ENCODE data around the gene LCP1.
A peak's percentile ranks its signal among the peaks of the same experiment; 100 is the strongest.
"Not testable (repeated sequence)": the region's sequence is repeated elsewhere in the genome, so short reads cannot be mapped to it uniquely, and the experiment has no call there.

The LCP1 gene

DNA sequence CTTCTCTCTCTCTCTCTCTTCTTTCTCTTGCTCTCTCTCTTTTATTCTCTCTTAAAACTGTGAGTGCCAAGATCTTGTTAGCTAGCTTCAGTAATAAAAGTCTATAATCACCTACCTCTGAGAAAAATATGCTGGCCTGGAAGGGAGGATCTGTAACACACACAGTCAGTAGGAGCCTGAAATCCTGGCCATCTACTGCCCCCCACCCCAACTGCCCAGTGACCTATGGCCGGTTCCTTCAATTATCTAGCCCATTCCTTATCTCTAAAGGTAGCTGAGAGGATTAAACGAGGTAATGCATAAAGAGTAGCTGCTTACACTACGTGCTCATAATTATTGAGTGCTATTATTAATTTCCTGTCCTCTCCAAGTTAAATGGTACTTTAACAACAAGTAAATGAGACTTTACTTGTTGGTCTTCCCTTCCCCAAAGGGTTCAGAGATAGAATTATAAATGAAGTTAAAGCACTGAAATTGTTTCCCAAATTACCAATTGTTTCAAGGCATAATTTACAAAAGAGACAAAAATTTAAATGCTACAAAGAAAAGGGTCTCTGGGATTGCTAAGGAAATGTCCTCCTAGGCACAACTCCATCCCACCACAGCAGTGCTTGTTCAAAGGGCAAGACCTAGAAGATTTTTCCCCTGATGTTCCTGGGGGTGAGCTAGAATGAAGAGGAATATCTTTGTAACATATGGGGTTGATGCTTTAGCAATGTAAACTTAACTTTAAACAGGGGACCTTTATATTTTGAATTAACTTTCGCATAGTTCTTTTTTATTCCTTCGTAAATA lies 1.8 kb downstream of the LCP1 start:
- no peak for DNase-seq

DNA sequence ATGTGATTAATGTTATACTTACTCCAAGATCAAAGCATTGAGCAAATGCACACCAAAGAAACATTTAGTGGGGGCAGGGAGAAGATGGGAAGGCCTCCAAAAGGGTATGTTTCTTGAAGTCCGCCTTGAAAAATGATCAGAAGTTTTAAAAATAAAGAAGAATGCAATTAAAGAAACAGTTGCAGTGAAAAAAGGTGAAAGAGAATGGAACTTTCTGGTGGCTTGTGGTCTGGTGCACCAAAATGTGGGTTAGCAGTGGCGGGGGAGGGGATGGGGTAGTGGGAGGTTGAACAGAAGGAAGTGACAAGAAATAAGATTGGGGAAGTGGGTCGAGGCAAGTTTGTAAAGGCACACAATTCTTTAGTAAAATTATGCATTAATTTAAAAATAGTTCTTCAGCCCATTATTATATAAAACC lies 2.5 kb downstream of the LCP1 start:
- peak; percentile 75 to 80 for DNase-seq

DNA sequence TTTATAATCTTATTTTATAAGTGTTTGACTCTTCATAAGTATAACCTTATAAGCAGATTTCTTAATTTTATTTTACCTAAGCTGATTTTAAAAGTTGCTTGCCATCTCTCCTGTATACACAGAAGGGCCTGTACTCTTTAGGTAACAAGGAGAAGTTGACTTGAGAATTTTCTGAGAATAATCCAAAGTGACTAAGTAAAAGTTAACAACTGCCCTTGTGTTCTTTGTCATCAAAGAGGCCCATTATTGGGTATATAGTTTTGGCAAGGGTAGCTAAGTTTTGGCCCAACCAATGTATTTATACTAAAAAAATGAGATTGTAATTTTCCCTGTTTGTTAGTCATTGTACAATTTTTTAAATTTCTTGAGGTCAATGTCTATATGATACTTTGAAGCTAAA lies 3.2 kb downstream of the LCP1 start:
- DNase-seq: no peak

DNA sequence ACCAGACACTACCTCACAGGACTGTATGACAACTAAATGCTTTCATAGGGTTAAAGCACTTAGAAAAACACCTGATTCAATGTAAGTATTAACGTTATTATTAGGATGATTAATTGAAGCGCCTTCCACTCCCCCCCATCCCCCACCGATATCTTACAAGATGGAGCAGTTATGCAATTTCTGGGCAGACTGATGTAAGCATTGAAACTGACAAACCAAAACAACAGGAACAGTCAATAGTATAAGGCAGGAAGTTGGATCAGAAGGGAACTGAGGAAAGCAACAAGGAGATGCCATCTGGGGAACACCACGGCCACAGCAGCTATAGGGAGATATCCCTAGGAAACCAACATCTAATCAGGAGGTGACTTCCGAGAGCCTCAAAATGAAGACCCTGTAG lies 3.8 kb downstream of the LCP1 start:
- DNase-seq: no peak

DNA sequence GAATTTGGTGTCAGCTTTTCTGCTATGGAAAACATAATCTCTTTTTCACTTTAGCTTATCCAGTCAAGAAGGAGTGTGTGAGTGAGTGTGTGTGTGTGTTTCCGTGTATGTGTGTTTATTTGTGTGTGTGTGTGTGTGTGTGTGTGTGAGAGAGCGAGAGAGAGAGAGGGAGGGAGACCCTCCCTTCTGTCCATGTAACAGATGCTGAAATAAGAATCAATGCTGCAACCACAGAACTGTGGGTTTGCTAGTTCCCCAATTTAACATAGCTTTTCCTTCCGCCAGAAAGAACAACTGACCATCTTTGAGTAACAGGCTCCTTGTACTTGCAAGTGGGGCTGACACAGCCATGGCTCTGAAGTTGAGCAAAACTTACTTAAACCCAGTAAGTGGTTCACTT lies 5.2 kb downstream of the LCP1 start:
- peak; percentile 57 to 65 for DNase-seq

DNA sequence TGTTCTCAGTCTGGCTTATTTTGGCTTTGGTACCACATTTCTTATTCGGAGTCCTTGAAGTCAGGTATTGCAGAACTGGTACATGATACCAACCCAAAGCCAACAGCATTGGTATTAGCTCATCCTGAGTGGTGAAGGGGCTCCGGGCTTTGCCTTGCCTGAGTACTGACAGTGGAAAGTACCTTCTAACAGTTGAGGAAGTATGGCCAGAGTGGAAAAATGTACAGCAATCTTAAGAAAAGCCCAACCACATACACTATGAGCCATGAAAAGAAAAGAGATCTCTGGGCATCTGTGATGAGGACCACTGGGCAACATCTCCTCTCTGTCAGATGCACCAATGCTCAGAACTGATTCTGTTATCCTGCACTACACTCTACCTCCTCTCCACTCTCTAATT lies 8.3 kb downstream of the LCP1 start:
- peak; percentile 41 to 63 for DNase-seq

DNA sequence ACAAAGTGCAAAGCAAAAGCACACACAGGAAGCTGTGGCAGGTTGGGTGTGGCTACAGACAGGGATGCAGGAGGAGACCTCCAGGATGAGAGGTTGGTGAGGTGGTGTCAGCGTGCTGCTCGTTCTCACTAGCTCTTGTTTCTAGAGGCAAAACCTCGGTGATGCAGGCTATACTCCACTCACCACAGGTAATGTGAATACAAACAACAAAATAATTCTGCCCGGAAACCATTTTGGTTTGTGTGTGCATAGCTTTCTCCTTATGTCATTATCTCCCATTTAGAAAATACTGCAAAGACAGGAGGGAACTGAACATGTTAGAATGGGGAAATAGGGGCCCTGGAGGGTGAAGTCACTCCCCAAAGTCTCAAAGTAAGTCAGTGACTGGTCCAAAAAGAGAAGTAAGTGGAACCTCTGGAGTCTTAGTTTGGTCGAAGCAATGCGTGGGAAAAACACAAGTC lies 9.4 kb downstream of the LCP1 start:
- peak; percentile 50 to 75 for DNase-seq

DNA sequence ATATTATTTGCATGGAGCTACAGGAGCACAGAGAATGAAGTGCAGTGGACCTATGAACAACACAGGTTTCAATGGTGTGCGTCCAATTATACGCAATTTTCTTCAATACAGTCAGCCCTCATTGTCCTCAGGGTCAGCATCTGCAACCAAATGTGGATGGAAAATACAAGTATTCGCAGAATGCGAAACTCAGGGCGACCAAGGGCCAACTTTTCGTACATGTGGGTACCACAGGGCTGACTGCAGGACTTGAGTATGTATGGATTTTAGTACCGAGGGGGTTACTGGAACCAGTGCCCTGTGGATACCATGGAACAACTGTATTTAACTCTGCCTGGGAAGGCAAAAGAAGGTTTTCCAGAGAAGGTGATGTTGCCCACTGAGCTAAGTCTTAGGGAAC lies 10.2 kb downstream of the LCP1 start:
- no peak for DNase-seq

DNA sequence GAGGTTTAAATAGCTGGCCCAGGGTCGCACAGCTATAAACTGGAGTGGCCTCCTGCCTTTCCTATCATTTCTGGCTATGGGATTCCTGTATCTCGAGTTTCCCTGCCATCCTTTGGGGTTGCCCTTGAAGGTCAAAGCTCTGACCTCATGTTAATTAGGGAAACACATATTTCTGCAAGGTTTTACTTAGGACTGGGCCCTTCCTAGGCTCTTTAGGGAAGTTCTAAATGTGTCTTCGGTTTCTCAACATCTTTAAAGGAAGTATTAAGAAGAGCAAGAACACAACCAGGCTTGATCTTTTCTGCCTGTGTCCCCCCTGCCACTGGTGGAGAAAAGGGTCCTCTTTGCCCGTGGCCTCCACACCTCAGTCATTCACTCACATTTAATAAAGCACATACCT lies 10.8 kb downstream of the LCP1 start:
- DNase-seq: no peak

DNA sequence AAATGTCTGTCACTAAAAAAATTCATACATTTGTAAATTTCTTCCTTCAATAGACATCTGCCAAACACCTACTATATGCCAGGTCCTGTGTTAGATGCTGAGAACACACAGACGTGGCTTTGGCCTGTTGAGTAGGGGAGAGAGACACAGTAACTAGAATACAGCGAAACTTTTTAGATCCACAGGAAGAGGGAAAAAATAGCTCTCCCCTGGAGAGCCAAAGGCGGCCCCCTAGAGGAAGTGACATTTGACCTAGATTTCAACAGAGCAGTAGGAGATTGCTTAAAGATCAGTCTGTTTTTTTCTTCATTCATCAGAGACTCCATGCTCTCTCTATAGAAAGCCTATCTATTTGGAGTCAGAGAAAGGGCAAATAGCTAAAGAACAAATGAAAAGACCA lies 11.3 kb downstream of the LCP1 start:
- peak in 1 of 2 donors; percentile 68 for DNase-seq

DNA sequence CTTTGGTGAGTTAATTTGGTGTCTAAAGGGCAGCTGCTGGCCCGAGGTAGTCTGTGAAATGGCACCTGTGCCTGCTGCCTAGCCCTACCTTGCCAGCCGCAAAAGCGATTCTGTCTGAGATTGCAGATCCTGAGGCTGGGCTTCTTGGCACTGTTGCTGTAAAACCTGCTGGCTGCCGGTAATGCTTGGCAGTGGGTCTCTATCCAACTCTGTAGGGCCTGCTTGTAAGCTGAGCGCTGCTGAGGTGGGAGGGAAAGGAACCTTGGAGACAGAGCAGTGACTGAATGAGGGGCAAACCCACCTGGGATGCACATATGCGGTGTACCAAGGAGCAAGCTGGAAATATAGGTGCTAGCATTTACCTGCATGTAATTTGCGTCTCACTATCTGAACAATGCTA lies 11.7 kb downstream of the LCP1 start:
- peak in 1 of 2 donors; percentile 52 for DNase-seq

DNA sequence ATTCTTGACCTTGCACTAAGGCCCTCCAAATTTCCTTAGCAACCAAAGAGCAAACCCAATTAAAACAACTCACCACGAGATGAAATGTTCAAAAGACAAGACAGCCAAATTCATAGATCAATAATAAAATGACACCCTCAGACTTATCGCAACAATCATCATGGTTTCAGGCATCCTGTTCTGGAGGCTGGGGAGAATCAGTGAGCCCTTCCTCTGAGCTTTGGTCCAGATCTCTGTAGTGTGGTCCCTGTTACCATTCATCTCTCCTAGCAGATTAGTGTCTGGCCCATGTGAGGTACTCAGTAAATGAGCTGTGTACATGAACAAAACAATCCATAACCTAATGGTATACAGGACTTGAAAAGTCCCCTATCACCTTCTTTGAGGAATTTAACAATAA lies 12.2 kb downstream of the LCP1 start:
- no peak for DNase-seq

DNA sequence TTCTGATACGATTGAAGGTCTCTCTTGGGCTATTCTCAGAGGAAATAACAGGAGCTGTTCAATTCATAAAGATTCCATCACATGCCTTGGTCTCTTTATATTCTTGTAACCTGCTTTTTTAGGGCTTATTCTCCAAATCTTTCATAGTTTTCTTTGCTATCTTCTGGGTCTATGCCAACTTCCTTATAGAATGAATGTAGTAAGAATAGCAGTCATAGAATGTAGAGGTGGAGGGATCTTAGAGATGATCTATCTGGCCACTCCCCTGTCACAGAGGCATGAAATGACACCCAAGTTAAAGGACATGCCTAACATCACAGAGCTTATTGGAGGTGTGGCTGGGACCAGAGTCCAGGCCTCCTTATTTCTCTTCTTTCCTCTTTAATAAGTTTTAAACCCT lies 13.2 kb downstream of the LCP1 start:
- no peak for DNase-seq

DNA sequence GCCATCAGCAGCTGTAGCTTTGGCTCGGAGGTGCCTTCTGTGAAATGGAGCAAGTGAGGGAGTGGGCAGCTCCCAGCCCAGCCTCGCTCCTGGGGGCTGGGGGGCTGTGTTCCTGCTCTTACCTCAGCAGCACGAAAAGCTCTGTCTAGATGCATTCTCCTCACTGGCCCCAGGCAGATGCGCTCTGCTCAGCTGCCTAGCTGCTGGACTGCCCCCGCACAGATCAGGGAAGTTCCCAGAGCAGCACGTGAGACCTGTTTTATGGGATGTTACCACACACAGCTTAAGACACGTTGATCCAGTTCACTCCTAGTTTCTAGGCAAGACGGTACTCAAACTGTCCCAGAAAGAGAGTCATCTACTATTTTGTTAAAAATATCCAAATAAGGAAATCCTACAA lies 13.6 kb downstream of the LCP1 start:
- DNase-seq: peak; percentile 61 to 69

DNA sequence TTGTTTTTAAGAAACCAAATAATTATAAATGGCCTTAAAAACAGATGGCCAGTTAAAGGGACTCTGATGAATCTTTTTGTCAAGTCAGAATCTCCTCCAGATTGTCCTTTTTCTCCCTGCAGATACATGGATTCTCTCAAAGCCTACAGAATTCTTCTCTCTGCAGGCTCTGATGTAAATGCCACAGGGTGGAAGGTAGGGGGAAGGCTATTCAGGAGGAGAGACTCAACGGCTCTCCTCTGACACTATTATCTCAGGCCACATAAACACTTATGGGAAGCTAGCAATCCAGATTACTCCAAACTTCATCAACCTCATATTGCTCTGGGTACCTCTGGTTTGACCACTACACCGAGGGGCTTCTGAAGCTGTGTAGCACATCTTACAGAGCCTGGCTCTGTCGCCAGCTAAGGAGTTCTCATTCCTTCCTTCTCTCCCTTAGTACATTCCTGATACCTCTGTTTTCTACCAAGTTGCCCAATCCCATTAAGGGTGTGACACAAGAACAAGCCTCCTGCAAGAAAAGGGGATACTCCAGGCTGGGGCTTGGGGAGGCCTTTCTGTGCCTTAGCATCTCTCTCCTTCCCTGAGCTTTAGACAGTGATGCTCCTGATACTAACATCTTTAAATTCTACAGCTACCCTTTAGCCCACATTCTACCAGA lies 14.9 kb downstream of the LCP1 start:
- no peak for DNase-seq

DNA sequence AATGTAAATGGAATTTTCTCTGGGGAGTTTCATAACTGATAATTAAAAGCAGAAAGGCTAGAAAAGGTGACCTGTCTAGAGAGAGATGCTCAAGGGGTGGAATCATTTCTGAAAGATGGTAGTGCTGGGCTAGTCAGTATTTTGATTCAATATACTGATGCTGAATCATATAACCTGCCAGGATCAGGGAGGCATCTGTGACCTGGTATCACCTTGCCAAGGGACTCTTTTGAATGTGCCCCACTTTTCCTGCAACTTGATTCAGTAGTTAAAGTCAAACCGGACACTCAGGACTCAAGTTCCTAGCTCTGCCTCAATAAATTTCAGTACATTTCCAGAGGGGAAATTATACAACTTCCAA lies 15.8 kb downstream of the LCP1 start:
- no peak for DNase-seq

DNA sequence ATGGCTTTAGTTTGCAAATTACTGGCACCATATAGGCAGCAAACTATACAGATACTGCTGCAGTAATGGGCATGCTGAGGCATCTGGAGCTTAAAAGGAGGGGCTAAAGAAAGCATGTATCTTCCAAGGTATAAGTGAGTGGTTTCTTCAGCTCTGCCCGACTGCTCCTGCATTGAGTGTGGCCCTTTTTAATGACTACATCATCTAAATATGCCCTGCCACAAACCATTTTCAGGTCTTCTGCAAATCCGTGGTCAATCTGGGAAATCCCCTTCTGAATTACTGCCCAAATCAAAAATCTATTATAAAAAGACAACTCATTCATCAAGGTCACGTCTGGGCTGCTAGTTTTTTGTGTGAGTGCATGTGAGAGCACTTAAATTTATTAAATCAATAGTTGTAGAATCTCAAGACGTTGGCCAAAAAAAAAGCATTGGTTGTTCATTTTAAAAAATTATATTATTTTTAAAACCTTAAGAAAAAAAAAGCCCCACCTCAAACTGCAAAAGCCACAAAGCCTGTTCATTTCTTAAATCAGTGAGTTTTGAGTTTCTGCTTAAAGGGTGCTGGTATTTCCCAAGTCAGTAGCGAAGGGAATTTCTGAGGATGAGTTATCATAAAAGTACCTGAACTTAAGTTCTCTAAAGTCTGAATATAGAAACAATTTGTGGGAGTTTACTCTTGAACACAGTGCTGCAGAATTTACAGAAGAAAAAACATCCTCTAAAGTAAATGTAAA lies 16.3 kb downstream of the LCP1 start:
- DNase-seq: peak in 1 of 2 donors; percentile 65

DNA sequence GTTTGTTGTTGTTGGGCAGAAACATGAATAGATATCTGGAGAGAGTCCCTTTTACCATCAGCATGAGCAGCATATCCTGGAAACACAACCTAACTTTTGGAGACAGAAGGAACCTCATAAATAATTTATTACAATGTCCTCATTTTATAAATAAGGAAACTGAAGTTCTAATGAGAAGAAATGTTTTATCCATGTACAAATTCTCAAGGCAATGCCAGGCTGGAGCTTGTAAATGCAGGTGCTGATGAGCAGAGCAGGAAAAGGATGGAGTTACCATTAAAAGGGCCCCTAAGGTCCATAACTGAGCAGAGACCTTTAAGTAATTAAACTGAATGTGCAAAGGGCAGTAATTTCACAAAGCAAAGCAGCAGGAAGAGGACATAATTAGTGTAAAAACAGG lies 17.3 kb downstream of the LCP1 start:
- DNase-seq: no peak

DNA sequence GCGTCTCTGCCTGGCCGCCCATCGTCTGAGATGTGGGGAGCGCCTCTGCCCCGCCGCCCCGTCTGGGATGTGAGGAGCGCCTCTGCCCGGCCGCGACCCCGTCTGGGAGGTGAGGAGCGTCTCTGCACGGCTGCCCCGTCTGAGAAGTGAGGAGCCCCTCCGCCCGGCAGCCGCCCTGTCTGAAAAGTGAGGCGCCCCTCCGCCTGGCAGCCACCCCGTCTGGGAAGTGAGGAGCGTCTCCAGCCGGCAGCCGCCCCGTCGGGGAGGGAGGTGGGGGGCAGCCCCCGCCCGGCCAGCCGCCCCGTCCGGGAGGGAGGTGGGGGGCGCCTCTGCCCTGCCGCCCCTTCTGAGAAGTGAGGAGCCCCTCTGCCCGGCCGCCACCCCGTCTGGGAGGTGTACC lies 19.2 kb downstream of the LCP1 start:
- DNase-seq: not testable (repeated sequence)

DNA sequence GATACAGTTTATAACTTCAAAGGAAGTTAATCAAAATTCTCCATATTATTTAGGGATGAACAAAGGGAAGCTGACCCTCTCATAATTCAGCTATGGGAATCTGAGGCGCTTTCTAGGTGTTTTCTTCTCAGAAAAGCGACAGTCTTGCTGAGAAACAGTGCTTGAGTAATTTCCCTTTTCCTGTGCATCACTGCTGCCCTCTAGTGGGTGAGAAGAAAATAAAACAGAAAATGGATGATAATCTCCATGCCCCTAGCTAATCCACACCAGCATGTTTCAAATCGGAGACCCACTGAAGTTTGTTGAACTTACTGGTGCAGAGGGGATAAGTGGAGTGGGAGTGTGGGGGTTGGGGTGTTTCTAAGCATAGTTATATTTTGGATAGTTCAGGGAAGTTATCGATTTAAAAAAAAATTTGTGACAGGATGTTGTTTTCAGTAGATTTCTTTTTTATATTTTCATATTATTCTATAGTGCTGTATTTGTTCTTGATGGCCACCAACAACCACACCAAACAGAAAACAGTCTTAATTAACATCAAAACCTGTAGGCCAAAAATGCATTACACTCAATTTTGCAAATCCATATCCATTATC lies 21.4 kb downstream of the LCP1 start:
- DNase-seq: peak; percentile 69 to 89

DNA sequence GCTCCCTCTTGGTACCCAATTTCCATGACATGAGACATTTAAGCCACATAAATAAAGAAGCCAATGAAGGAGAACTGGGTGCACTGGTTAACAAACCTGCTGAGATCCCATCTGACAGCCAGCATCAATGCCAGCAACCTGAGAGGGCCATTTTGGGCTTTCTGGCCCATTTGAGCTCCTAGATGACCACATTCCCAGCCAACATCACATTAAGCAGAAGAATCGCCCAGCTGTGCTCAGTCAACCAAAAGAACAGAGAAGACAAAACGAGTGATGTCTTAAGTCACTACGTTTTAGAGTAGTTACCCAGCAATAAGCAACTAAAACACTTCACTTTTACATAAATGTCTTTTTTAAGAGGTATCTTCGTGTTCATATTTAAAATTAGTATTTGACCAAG lies 21.9 kb downstream of the LCP1 start:
- DNase-seq: no peak

DNA sequence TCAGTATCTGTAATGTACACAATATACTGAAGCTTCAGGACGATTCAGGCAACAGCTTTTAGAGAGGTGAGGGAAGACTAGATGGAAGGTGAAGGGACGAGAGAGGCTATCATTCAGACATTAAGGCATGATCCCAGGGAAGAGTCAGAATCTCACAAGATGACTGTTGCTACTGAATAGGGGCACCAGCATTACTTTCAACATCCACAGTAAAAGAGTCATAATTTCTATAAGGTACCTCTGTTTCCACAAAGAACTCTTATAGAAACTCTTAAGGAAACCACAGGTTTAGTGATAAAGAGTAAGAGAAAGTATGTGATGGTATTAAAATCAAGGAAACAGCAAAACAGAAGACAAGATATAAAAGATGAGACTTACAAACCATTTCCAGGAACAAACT lies 23.0 kb downstream of the LCP1 start:
- no peak for DNase-seq

DNA sequence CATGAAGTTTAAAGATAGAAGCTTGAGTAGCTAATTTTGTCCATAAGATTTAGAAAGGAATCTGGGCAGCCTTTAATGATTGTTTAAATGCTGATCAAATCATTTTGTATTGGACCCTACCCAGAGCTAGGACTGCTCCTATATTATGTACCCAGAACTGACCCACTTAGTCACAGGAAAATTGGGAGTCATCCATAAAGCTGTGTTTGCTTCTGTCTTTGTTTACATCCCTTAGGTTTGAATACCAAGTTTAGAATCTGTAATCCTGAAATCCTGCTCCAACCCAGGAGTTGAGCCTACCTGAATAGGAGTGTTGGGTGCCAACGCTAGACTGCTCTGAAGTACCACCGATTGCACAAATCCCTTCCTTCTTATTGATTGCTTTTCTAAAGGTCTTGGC lies 23.8 kb downstream of the LCP1 start:
- no peak for DNase-seq

Data from CD4-positive, alpha-beta T cell treated with Interferon alpha-2 for 1 hour (primary cell).